Neural cell (in vitro differentiated cells): ENCODE data around the gene JMJD8. TPM values are rescaled to one million over a fixed set of nuclear protein-coding genes. Genes with fewer than 3 reads are reported as not detected.

Experiments used
- H2AFZ ChIP-seq: fragments of 200-600, 300-800 bp; sonication (generic), shearing (Covaris generic); 2 replicates; pipeline ENCODE4 v1.6.0; 2014; ENCODE audit warnings: low read depth, mild to moderate bottlenecking, antibody characterized with exemption, low read length, moderate library complexity
- H3F3A ChIP-seq: fragments of 200-600 bp; shearing (Covaris generic); 2 replicates; pipeline ENCODE4 v1.6.1; 2016; ENCODE audit warnings: mild to moderate bottlenecking, moderate library complexity, mixed read lengths, antibody characterized with exemption, low read length; ENCODE audit not compliant: insufficient read depth, poor library complexity, severe bottlenecking
- H3K27ac ChIP-seq: fragments of 200-600, 300-800 bp; sonication (generic), shearing (Covaris generic); 2 replicates; pipeline ENCODE4 v1.5.1; 2014; ENCODE audit warnings: mild to moderate bottlenecking, low read length, moderate library complexity
- H3K27me3 ChIP-seq: fragments of 300-800, 200-600 bp; sonication (generic), shearing (Covaris generic); 2 replicates; pipeline ENCODE4 v1.6.0; 2014; ENCODE audit warnings: mild to moderate bottlenecking, low read depth, low read length, moderate library complexity; ENCODE audit not compliant: insufficient read depth
- H3K36me3 ChIP-seq: fragments of 300-800, 200-600 bp; sonication (generic), shearing (Covaris generic); 2 replicates; pipeline ENCODE4 v1.5.1; 2014; ENCODE audit warnings: mild to moderate bottlenecking, antibody characterized with exemption, low read length, moderate library complexity; ENCODE audit not compliant: insufficient read depth
- H3K4me2 ChIP-seq: fragments of 300-800, 200-600 bp; sonication (generic), shearing (Covaris generic); 2 replicates; pipeline ENCODE4 v1.6.0; 2014; ENCODE audit warnings: mild to moderate bottlenecking, low read length
- H3K4me3 ChIP-seq: fragments of 300-800, 200-600 bp; sonication (generic), shearing (Covaris generic); 2 replicates; pipeline ENCODE4 v1.5.1; 2014; ENCODE audit warnings: mild to moderate bottlenecking, low read length, moderate library complexity
- H3K79me2 ChIP-seq: fragments of 200-600 bp; shearing (Covaris generic); replicated peaks from 2 replicates; pipeline ENCODE4 v1.6.0; 2014; ENCODE audit warnings: mild to moderate bottlenecking, low read length, moderate library complexity; ENCODE audit not compliant: insufficient read depth
- H3K9ac ChIP-seq: fragments of 300-800, 200-600 bp; sonication (generic), shearing (Covaris generic); 2 replicates; pipeline ENCODE4 v1.6.1; 2016; ENCODE audit warnings: mild to moderate bottlenecking, low read length, mixed read lengths
- H3K9me2 ChIP-seq: fragments of 200-600 bp; shearing (Covaris generic); 2 replicates; pipeline ENCODE4 v1.6.1; 2016; ENCODE audit warnings: mild to moderate bottlenecking, low read length, mixed read lengths; ENCODE audit not compliant: insufficient read depth
- H3K9me3 ChIP-seq: fragments of 200-600, 300-800 bp; sonication (generic), shearing (Covaris generic); 2 replicates; pipeline ENCODE4 v1.6.1; 2016; ENCODE audit warnings: mild to moderate bottlenecking, mixed run types, low read length, moderate library complexity, mixed read lengths
- H4K20me1 ChIP-seq: fragments of 200-600 bp; shearing (Covaris generic); 2 replicates; pipeline ENCODE4 v1.6.1; 2016; ENCODE audit warnings: mild to moderate bottlenecking, mixed run types; ENCODE audit not compliant: insufficient read depth
- CTCF ChIP-seq: fragments of 450-650 bp; IDR thresholded peaks from 2 replicates; pipeline ENCODE4 v1.5.1; 2014; ENCODE audit warnings: antibody characterized with exemption, mild to moderate bottlenecking, moderate library complexity; ENCODE audit not compliant: poor library complexity, severe bottlenecking
- EP300 ChIP-seq: fragments of 450-650 bp; conservative IDR thresholded peaks from 2 replicates; pipeline ENCODE4 v1.6.1; 2014; ENCODE audit warnings: antibody characterized with exemption, mild to moderate bottlenecking, moderate library complexity; ENCODE audit not compliant: poor library complexity, severe bottlenecking
- EZH2 ChIP-seq: fragments of 200-600, 300-800 bp; shearing (Covaris generic), sonication (generic); IDR thresholded peaks from 2 replicates; pipeline ENCODE4 v1.6.1; 2014; ENCODE audit warnings: antibody characterized with exemption, low read length, borderline replicate concordance, mild to moderate bottlenecking; ENCODE audit not compliant: insufficient read depth, poor library complexity, severe bottlenecking
- MXI1 ChIP-seq: fragments of 450-650 bp; conservative IDR thresholded peaks from 2 replicates; pipeline ENCODE4 v1.6.1; 2014; ENCODE audit warnings: antibody characterized with exemption, mild to moderate bottlenecking; ENCODE audit not compliant: poor library complexity, severe bottlenecking
- POLR2AphosphoS5 ChIP-seq: IDR thresholded peaks from 2 replicates; pipeline ENCODE4 v1.6.1; 2012
- RAD21 ChIP-seq: fragments of 450-650 bp; conservative IDR thresholded peaks from 2 replicates; pipeline ENCODE4 v1.6.1; 2014; ENCODE audit warnings: antibody characterized with exemption, mild to moderate bottlenecking, moderate library complexity
- REST ChIP-seq: IDR thresholded peaks from 2 replicates; pipeline ENCODE4 v1.6.1; 2012; ENCODE audit warnings: borderline replicate concordance
- SMC3 ChIP-seq: fragments of 450-650 bp; conservative IDR thresholded peaks from 2 replicates; pipeline ENCODE4 v1.6.1; 2014; ENCODE audit warnings: antibody characterized with exemption, mild to moderate bottlenecking, moderate library complexity; ENCODE audit not compliant: poor library complexity
- TAF1 ChIP-seq: IDR thresholded peaks from 2 replicates; pipeline ENCODE4 v1.6.1; 2012; ENCODE audit warnings: low read depth
- polyA plus RNA-seq: library from polyadenylated mRNA; depleted of rRNA; stranded (reverse); fragments of >200 nt; gene quantifications from 2 replicates; pipeline ENCODE4 v1.2.3, GENCODE V29; 2014

Gene JMJD8
- polyA plus RNA-seq, 1 donor from 2014 or later: 44.7 TPM

- Histone ChIP-seq H3K4me3 (no peak overlapping the region), H3K27me3 (no peaks in the 10 kb centered on the region), H3K4me2 (no peak overlapping the region), H3K9me2 (no peaks in the 10 kb centered on the region), H3K27ac (no peak overlapping the region), H4K20me1 (no peaks in the 10 kb centered on the region), H3K9me3 (no peaks in the 10 kb centered on the region), H2AFZ (no peak overlapping the region), H3K9ac (no peak overlapping the region), H3K36me3 (no peaks in the 10 kb centered on the region), H3K79me2 (no peaks in the 10 kb centered on the region), H3F3A (no peaks in the 10 kb centered on the region)
- no peak for TF ChIP-seq EZH2
- no peak for TF ChIP-seq REST
- no peak for TF ChIP-seq SMC3
- TF ChIP-seq EP300: no peak
- no peak for TF ChIP-seq CTCF
- TF ChIP-seq POLR2AphosphoS5: no peak
- no peak for TF ChIP-seq RAD21
- no peak for TF ChIP-seq MXI1
These were observed 26.6 kb downstream of the JMJD8 start for GRCh38 chr16:657487-657886.

DNA sequence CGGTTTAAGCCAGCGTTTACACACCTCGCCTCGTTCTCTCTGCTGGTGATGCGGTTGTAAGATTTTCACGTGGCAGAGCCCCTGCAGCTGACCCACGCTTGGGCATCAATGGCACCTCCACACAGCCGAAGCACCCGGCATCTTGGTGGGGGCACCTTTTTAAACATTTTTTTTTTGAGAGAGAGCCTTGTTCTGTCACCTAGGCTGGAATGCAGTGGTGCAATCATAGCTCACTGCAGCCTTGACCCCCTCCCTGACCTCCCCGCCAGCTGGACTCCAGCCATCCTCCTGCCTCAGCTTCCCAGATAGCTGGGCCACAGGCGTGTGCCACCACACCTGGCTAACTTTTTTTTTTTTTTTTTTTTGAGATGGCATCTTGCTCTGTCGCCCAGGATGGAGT, 30.1 kb downstream of the JMJD8 start:
- H3K9ac ChIP-seq: no peak overlapping the region
- no peaks in the 10 kb centered on the region for H3K79me2 ChIP-seq
- H3K4me3 ChIP-seq: no peak overlapping the region
- TF ChIP-seq RAD21 (no peak), EP300 (no peak), CTCF (no peak), TAF1 (no peak), REST (no peak), EZH2 (no peak), SMC3 (no peak), POLR2AphosphoS5 (no peak), MXI1 (no peak)
- no peak overlapping the region for H3K27ac ChIP-seq
- no peaks in the 10 kb centered on the region for H3K36me3 ChIP-seq
- H3F3A ChIP-seq: no peaks in the 10 kb centered on the region
- H3K9me2 ChIP-seq: no peaks in the 10 kb centered on the region
- H3K27me3 ChIP-seq: no peaks in the 10 kb centered on the region
- H3K4me2 ChIP-seq: no peak overlapping the region
- H3K9me3 ChIP-seq: no peaks in the 10 kb centered on the region
- no peak overlapping the region for H2AFZ ChIP-seq
- H4K20me1 ChIP-seq: no peaks in the 10 kb centered on the region
